HepG2 (cell line): Measurements from ENCODE around the gene CPNE1. TPM values are rescaled to one million over a fixed set of nuclear protein-coding genes. Genes with fewer than 3 reads are reported as not detected.
A peak's percentile ranks its signal among the peaks of the same experiment; 100 is the strongest.

ENCODE experiments used
- CSRNP2 ChIP-seq: sonication (generic); formaldehyde crosslinking; conservative IDR thresholded peaks from 2 replicates; pipeline ENCODE4 v1.8.0; 2022; ENCODE audit warnings: low read depth, missing genetic modification reagents
- DR1 ChIP-seq: sonication (generic); formaldehyde crosslinking; IDR thresholded peaks from 2 replicates; pipeline ENCODE4 v1.8.0; 2021; ENCODE audit warnings: mild to moderate bottlenecking, missing genetic modification reagents, inconsistent platforms
- DRAP1 ChIP-seq: IDR thresholded peaks from 2 replicates; pipeline ENCODE4 v1.6.1; 2016; ENCODE audit warnings: missing genetic modification reagents, missing compliant biosample characterization
- GFI1 ChIP-seq: sonication (generic); formaldehyde crosslinking; IDR thresholded peaks from 2 replicates; pipeline ENCODE4 v1.5.0; 2020; ENCODE audit warnings: missing genetic modification reagents, mild to moderate bottlenecking, borderline replicate concordance
- GPN1 ChIP-seq: sonication (generic); formaldehyde crosslinking; IDR thresholded peaks from 2 replicates; pipeline ENCODE4 v1.5.1; 2020; ENCODE audit warnings: missing genetic modification reagents, borderline replicate concordance
- HDAC2 ChIP-seq: sonication (generic); formaldehyde crosslinking; IDR thresholded peaks from 2 replicates; pipeline ENCODE4 v1.4.0; 2020; ENCODE audit warnings: missing genetic modification reagents
- HINFP ChIP-seq: sonication (generic); formaldehyde crosslinking; IDR thresholded peaks from 2 replicates; pipeline ENCODE4 v1.4.0; 2020; ENCODE audit warnings: low read depth, mild to moderate bottlenecking, missing genetic modification reagents
- HNRNPL ChIP-seq: fragments of 200-400 bp; formaldehyde crosslinking; IDR thresholded peaks from 2 replicates; pipeline ENCODE4 v1.6.1; 2017; ENCODE audit warnings: mild to moderate bottlenecking, low read depth, low read length
- KAT2B ChIP-seq: fragments of 150-350 bp; IDR thresholded peaks from 2 replicates; pipeline ENCODE4 v1.6.1; 2014; ENCODE audit warnings: low read depth, low read length, borderline replicate concordance
- PAF1 ChIP-seq: IDR thresholded peaks from 2 replicates; pipeline ENCODE4 v1.6.1; 2016; ENCODE audit warnings: missing genetic modification reagents, missing compliant biosample characterization
- PAWR ChIP-seq: sonication (generic); formaldehyde crosslinking; IDR thresholded peaks from 2 replicates; pipeline ENCODE4 v1.4.0; 2020; ENCODE audit warnings: missing genetic modification reagents, mild to moderate bottlenecking, borderline replicate concordance
- SMARCC2 ChIP-seq: fragments of 450-650 bp; IDR thresholded peaks from 2 replicates; pipeline ENCODE4 v1.6.1; 2017; ENCODE audit warnings: antibody characterized with exemption, mild to moderate bottlenecking
- SSRP1 ChIP-seq: IDR thresholded peaks from 2 replicates; pipeline ENCODE4 v1.6.1; 2016; ENCODE audit warnings: control low read depth
- TCF12 ChIP-seq, 2 experiments: fragments of 450-650 bp in 1 of 2; sonication (generic) in 1 of 2; formaldehyde crosslinking in 1 of 2; IDR thresholded peaks; 2 replicates each; pipeline versions ENCODE4 v1.6.1 to v1.8.0; 2017 to 2022; ENCODE audit warnings: antibody characterized with exemption in 1 of 2, mild to moderate bottlenecking in 1 of 2, missing genetic modification reagents in 1 of 2, moderate library complexity in 1 of 2
- ZNF136 ChIP-seq: sonication (generic); formaldehyde crosslinking; IDR thresholded peaks from 2 replicates; pipeline ENCODE4 v1.8.1; 2022; ENCODE audit warnings: low read depth, mild to moderate bottlenecking, moderate library complexity, missing genetic modification reagents
- ZNF451 ChIP-seq: sonication (generic); formaldehyde crosslinking; IDR thresholded peaks from 2 replicates; pipeline ENCODE4 v1.5.0; 2020; ENCODE audit warnings: mild to moderate bottlenecking, missing genetic modification reagents
- ZNF550 ChIP-seq: sonication (generic); formaldehyde crosslinking; IDR thresholded peaks from 2 replicates; pipeline ENCODE4 v1.4.0; 2020; ENCODE audit warnings: mild to moderate bottlenecking, missing genetic modification reagents, borderline replicate concordance
- ZNF558 ChIP-seq: sonication (generic); formaldehyde crosslinking; IDR thresholded peaks from 2 replicates; pipeline ENCODE4 v1.9.0; 2022; ENCODE audit warnings: mild to moderate bottlenecking, missing genetic modification reagents, borderline replicate concordance
- ZNF639 ChIP-seq: conservative IDR thresholded peaks from 2 replicates; pipeline ENCODE4 v1.6.1; 2018; ENCODE audit warnings: missing genetic modification reagents
- ZNF678 ChIP-seq: sonication (generic); formaldehyde crosslinking; IDR thresholded peaks from 2 replicates; pipeline ENCODE4 v1.4.0; 2020; ENCODE audit warnings: mild to moderate bottlenecking, missing genetic modification reagents
- ZNF850 ChIP-seq: sonication (generic); formaldehyde crosslinking; conservative IDR thresholded peaks from 2 replicates; pipeline ENCODE4 v1.9.0; 2021; ENCODE audit warnings: mild to moderate bottlenecking, missing genetic modification reagents
- ZSCAN20 ChIP-seq: sonication (generic); formaldehyde crosslinking; IDR thresholded peaks from 2 replicates; pipeline ENCODE4 v1.4.0; 2020; ENCODE audit warnings: missing genetic modification reagents, mild to moderate bottlenecking, borderline replicate concordance
- polyA plus RNA-seq, 8 experiments: library from polyadenylated mRNA; depleted of rRNA in 3 of 8; stranded (reverse) in 7 of 8; unstranded in 1 of 8; fragments of >200 nt; fragmentation: Illumina TruSeq in 4 of 8; extraction: Trizol in 4 of 8; gene quantifications; 2 replicates each; pipeline versions ENCODE4 v1.2.1 to v1.2.3, GENCODE V29; 2011 to 2016; ENCODE audit warnings: low read depth in 4 of 8, missing spikeins in 1 of 8, mixed read lengths in 1 of 8; ENCODE audit not compliant: insufficient read depth in 1 of 8
- total RNA-seq, 5 experiments: library from RNA; depleted of rRNA; stranded (reverse); fragments of >200 nt; fragmentation: Illumina TruSeq; extraction: Trizol; gene quantifications; 2 replicates each; pipeline ENCODE4 v1.2.3, GENCODE V29; 2016; ENCODE audit warnings: low read depth in 1 of 5

The CPNE1 gene
- total and polyA plus RNA-seq, 2 of the 13 experiments (the other 11 are each of a cell fraction or from before 2014, with no cell fraction given), result 408 to 431 TPM

GRCh38 chr20:35702824-35703695 is 38.4 kb upstream of the CPNE1 start (continued):
- TF ChIP-seq HINFP, result no peak
- TF ChIP-seq ZNF678 (CRISPR knock-in tag), result no peak
- TF ChIP-seq DR1 (CRISPR knock-in tag), result no peak
- no peak for TF ChIP-seq SMARCC2
- no peak for TF ChIP-seq TCF12 (IDR thresholded peaks at IDR 0.05)
- no peak for TF ChIP-seq TCF12 (CRISPR knock-in tag; IDR thresholded peaks at IDR 0.05)
- no peak for TF ChIP-seq ZNF550 (CRISPR knock-in tag)
- TF ChIP-seq ZNF136, result no peak
- peak; percentile 78; the same call in 1 of the 2 replicates for TF ChIP-seq PAF1 (CRISPR knock-in tag)
- no peak for TF ChIP-seq PAWR (CRISPR knock-in tag)
- no peak for TF ChIP-seq ZNF558
- TF ChIP-seq HDAC2, result no peak
- no peak for TF ChIP-seq KAT2B
- no peak for TF ChIP-seq ZNF850
- TF ChIP-seq CSRNP2 (CRISPR knock-in tag), result no peak
- TF ChIP-seq ZSCAN20, result no peak
- no peak for TF ChIP-seq ZNF451 (CRISPR knock-in tag)
- 0 out of 2 replicates have a peak, but pooled peaks have one; percentile 30 for TF ChIP-seq HNRNPL
- TF ChIP-seq GFI1 (CRISPR knock-in tag), result no peak
- no peak for TF ChIP-seq ZNF639 (CRISPR knock-in tag)
- no peak for TF ChIP-seq DRAP1 (CRISPR knock-in tag)
- no peak for TF ChIP-seq SSRP1 (CRISPR knock-in tag)
- TF ChIP-seq GPN1, result no peak
